Activated CD8-positive, alpha-beta memory T cell treated with anti-CD3 and anti-CD28 coated beads, Interleukin-2, amount 50 U/mL, for 48 hours (primary cell): ENCODE results near the gene TMEM179.
"Not testable (repeated sequence)": the region's sequence is repeated elsewhere in the genome, so short reads cannot be mapped to it uniquely, and the experiment has no call there.

Source experiments
- DNase-seq: peaks from one replicate; pipeline ENCODE4 v3.0.0-alpha.2; 2020

The TMEM179 gene

GRCh38 chr14:104604458-104605449, at the start of gene TMEM179:
Gene TMEM179 (minus strand): TSS chr14:104604772. CDS start chr14:104604741, 31 bp downstream.
- DNase-seq = no peak

- DNase-seq = no peak
Measured at GRCh38 chr14:104654119-104654518, 49.5 kb upstream of the TMEM179 start.

- DNase-seq = not testable (repeated sequence)
Measured at GRCh38 chr14:104653130-104653920, 48.8 kb upstream of the TMEM179 start.

- no peak for DNase-seq
Measured at GRCh38 chr14:104652386-104652785, 47.8 kb upstream of the TMEM179 start.

- DNase-seq = no peak
Measured at GRCh38 chr14:104651876-104652260, 47.3 kb upstream of the TMEM179 start.

GRCh38 chr14:104650981-104651875, 46.7 kb upstream of the TMEM179 start:
- DNase-seq = no peak

- peak; percentile 92 for DNase-seq
Measured at GRCh38 chr14:104650057-104650980, 45.7 kb upstream of the TMEM179 start.

GRCh38 chr14:104647467-104648043, 43.0 kb upstream of the TMEM179 start:
- DNase-seq = no peak

- no peak for DNase-seq
Measured at GRCh38 chr14:104644656-104645378, 40.2 kb upstream of the TMEM179 start.

- no peak for DNase-seq
Measured at GRCh38 chr14:104644091-104644635, 39.6 kb upstream of the TMEM179 start.

- DNase-seq = no peak
Measured at GRCh38 chr14:104643306-104643705, 38.7 kb upstream of the TMEM179 start.

GRCh38 chr14:104642540-104642868, 37.9 kb upstream of the TMEM179 start:
- DNase-seq = no peak

- DNase-seq = no peak
Measured at GRCh38 chr14:104641753-104642539, 37.4 kb upstream of the TMEM179 start.

GRCh38 chr14:104640681-104641080, 36.1 kb upstream of the TMEM179 start:
- DNase-seq = no peak

- DNase-seq = peak; percentile 77
Measured at GRCh38 chr14:104639885-104640548, 35.4 kb upstream of the TMEM179 start.

- DNase-seq = no peak
Measured at GRCh38 chr14:104639471-104639870, 34.9 kb upstream of the TMEM179 start.

- DNase-seq = no peak
Measured at GRCh38 chr14:104638927-104639450, 34.4 kb upstream of the TMEM179 start.

GRCh38 chr14:104638190-104638589, 33.6 kb upstream of the TMEM179 start:
- no peak for DNase-seq
